GM04504 (cell line): Measurements from ENCODE around the gene GCNA.
A peak's percentile ranks its signal among the peaks of the same experiment; 100 is the strongest.
"Not testable (repeated sequence)": the region's sequence is repeated elsewhere in the genome, so short reads cannot be mapped to it uniquely, and the experiment has no call there.

Experiments
- DNase-seq: peaks from one replicate; pipeline ENCODE4 v3.0.0-alpha.2; 2012; ENCODE audit warnings: low read depth

The GCNA gene

DNA sequence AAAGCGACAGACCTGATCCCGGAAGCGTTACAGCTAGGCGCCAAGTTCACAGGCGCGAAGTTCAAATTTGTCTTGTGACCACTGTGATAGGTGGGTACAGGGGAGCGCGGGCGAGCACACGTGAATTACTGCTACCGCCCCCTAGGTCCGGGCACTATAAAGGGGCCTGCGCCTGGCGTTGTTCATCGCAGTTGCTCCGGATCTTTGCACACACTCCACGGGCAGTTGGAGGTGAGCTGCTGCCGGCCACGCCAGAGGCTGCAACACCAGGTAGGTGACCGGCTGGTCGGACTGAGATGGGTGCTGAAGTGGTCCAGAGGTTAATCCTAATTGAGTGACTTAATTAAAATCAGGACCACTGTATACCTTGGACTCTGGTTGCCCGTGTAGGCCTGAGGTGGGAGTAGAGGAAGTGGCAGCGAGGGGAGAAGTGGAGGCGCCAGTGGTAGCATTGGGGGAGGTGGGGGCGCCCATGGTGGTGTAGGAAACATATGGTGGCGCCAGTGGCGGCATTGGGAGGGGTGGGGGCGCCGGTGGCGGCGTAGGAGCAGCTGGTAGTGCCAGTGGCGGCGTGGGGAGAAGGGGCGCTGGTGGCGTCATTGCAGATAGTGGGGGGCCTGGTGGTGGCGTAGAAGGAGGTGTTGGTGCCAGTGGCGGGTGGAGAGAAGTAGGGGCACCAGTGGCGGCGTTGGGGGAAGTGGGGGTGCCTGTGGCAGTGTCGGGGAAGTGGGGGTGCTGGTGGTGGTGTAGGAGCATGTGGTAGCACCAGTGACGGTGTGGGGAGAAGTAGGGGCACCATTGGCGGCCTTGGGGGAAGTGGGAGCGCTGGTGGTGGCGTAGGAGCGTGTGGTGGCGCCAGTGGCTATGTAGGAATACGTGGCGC, at the start of gene GCNA:
Gene GCNA (plus strand): TSS at position 185 of the 883 bp plus-strand sequence. CDS start 2,385 bp downstream, outside the sequence.
- no peak for DNase-seq

DNA sequence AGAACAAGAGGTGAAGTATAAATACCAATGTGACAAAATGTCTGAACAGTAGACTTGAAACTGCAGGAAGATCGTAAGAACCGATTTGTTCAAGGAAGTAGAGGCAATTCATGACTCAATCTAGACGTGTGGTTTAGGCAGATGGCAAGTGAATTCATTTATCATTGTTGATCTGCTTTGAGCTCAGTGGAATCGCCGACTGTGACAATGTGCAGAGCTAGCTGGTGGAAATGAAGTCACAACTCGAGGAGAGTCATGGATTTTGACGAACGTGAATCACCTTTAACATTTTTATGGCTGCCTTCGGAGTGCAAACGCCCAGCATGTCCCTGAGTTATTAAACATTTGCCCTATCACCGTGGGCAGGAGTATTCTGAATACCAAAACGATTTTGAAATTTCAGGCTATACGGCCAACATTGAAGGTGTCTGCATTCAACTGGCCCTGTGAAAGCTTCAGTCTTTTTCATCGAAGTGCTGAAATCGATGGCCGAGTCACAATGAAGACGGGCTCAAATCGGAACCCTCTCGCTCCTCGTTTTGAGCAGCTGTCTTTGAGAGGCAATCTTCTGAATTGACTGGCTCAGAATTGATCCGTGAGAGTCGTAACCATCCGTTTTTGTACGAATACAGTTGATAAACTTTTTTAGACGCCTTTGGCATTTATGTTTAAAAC, 46.0 kb upstream of the GCNA start:
- DNase-seq: no peak

- DNase-seq: peak; percentile 90
Measured at GRCh38 chrX:71532753-71533425, 45.3 kb upstream of the GCNA start, which contains the start of gene OGT. Gene OGT (plus strand): TSS chrX:71533104. CDS start chrX:71533300, 196 bp downstream.

- DNase-seq: no peak
Measured at GRCh38 chrX:71533516-71533850, 44.8 kb upstream of the GCNA start.

DNA sequence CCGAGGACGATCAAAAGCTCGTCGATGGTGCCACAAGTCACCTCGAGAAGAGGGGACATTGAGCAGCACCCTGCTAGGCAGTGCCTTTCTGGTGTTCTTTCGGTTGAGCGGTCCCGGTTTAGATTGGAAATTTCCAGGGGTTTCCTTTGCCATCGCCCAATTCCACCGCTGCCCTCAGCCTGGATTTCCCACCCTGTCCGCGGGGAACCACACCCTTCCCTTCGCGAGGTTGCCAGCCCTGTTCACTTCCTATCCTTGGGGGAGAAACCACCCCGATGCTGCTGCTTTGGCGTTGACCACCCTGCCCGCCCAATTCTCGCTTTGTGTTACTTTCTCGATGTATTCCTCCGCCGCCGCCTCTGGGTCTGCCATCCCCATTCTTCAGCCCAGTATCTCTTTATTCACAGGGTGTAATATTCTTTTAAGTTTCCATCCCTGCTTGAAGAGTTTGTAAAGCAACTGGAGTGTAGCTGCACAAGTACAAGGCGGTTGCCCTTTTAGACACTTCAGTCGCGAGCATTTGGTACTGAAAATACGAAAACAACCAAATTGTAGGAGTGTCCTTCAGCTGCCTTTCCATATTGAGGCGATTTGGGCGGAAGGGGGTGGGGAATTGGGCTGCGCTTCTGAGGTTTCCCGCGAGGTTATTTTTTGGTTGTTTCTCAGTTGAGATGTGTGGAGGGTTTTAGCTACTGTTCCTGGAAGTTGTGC, 44.2 kb upstream of the GCNA start:
- no peak for DNase-seq

DNA sequence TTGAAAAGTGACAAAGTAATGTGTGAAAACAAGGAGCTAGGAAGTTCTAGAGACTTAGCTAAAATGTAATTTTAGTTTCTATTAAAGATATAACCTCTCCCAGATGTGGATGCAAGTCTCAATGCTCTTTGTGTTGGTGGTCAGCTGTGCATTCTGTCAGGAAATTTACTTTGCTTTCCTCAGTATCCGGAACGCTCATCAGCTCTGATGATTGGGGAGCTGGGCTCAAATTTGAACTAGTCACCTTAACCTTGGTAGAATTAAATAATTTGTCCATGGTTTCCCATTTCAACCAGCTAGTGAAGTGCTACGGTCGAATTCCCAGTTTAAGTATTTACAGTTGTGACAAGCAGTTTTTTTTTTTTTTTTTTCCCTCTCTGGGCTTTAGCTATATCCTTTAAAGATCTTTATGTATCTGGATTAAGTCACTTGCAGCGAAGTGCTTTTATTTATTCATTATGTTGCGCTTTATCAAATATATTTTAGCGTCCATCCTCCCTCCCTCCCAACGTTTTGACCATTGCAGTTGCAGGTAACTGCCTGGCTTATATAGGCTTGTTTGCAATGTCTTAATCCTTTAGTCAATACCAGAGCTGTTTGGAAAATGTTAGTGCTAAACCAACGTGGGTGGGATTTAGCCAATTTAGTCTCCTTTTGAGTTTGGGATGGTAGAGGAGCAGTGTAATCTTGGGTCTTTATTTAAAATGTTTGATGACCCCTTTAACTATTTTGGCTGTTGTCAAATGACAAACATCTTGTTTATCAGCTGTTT, 43.3 kb upstream of the GCNA start:
- DNase-seq: no peak

DNA sequence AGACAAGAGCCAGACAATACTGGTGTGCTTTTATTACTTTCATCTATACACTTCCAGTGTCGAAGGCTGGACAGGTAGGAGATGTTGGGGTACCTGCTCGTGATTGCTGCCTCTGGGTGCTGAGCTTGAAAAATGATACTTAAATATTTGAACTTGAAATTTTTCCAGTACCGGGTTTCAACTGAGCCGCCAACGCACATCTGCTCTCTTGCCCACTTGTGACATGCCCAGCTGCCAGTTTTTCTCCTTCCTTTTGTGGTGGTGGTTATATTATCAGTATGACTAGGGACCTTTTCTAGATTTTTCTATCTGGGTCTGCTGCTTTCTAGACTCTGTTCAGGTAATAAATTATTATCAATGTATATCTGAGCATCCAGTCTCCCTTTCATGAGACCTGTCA, 42.0 kb upstream of the GCNA start:
- no peak for DNase-seq

- DNase-seq: no peak
Measured at GRCh38 chrX:71537743-71538142, 40.5 kb upstream of the GCNA start.

GRCh38 chrX:71540801-71541200, 37.4 kb upstream of the GCNA start:
- no peak for DNase-seq

DNA sequence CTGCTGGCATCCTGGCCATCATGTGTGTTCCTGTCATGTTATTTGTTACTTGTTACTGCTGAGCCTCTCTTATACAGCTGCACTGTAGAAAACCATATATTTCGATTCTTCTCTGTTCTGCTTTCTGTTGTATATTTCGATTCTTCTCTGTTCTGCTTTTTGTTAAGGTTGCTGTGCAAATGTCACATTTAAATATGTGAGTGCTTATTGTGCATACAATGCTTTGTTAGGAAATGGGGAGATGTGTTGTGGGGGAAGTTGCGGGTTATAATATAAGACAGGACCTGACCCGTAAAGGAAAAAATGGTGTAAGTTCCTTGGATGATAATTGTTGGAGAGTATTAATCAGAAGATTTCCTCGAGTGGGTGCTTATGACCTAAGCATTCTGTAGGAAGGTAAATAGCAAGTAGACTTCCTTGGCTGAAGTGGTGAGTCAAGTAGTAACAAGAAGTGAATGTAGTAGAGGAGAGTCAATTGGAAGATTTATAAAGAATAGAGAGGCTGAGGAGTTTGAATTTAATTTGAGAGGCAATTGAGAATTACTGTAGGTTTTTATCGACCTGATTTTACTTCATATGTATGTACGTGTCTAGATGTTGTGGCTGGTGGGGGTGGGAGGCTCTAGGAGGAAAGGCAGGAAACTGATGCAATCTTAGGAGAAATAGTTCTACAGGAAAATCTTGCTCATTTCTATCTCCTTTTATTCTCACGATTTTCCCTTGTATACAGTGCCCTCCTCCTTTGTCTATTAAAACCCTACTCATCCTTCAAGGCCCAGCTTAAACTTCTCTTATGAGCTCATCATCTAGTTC, 36.8 kb upstream of the GCNA start:
- DNase-seq: no peak

DNA sequence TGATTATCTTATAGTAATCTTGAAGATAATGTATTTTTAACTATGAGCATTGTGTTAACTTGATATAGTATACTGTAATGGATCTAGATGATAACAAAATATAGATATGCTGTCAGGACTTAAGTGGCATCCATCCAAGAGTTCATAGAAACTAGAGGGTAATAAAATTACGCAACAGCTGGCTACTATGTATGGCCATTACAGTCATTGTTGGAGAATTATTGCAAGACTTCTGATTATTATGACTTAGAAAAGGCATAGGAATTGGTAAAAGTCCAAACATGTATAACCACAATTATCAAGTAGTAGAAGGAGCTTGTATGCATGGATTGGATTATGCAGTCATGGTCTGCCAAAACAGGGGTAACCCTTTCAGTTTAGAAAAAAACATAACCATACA, 35.8 kb upstream of the GCNA start:
- no peak for DNase-seq

GRCh38 chrX:71542825-71543224, 35.4 kb upstream of the GCNA start:
- no peak for DNase-seq

DNA sequence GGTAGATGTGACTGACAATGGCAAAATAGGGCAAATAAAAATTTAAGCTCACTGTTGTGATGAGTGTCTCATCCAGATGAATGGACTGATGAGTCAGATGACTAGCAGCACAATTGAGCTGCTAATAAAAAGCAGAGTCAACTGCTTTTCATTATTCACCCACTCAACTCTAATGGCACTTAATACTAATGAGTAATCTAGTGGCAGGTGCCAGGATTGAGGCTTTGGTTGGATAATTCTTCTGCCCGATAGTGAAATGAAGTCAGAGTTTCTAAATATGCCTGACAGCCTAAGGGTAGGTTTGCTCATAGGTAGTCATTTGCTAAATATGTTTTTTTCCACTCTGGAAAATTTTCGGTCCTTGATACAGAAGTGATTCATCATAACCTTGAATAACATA, 34.9 kb upstream of the GCNA start:
- no peak for DNase-seq

DNA sequence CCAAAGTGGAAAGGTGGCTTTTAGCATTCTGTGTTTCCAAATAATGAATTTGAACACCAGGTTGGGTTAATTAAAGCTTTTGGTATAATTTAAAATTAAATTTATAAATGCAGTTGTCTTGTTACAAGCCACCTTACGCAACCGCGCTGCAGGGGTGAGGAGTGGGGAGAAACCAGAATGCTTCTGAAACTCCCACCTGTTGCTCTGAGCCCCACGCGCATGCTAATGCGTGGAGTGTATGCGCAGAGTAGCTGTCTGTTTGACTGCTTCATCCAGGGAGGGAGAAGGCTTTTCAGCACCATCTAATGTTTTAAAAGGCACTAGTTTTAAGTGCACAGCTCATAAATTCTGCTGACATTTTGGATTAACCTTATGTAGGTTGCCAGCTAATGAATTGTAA, 32.9 kb upstream of the GCNA start:
- DNase-seq: no peak

- no peak for DNase-seq
Measured at GRCh38 chrX:71546879-71547278, 31.4 kb upstream of the GCNA start.

GRCh38 chrX:71547339-71547738, 30.9 kb upstream of the GCNA start:
- DNase-seq: no peak

GRCh38 chrX:71549986-71550385, 28.3 kb upstream of the GCNA start:
- no peak for DNase-seq

- DNase-seq: no peak
Measured at GRCh38 chrX:71550578-71550977, 27.7 kb upstream of the GCNA start.

GRCh38 chrX:71556036-71556435, 22.2 kb upstream of the GCNA start:
- no peak for DNase-seq

DNA sequence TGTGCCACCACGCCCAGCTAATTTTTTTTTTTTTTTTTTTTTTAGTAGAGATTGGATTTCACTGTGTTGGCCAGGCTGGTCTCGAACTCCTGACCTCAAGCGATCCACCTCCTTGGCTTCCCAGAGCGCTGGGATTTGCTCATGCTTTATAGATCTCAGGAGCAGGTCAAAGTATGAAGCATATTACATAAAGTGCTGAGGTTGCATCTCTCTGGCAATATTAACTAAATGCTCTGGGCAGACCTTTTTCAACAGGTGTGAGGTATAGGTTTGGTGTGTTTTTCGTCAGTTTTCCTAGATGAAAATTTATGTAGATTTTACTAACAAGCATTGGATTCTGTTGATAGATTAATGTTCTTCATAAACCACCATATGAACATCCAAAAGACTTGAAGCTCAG, 19.3 kb upstream of the GCNA start:
- no peak for DNase-seq

DNA sequence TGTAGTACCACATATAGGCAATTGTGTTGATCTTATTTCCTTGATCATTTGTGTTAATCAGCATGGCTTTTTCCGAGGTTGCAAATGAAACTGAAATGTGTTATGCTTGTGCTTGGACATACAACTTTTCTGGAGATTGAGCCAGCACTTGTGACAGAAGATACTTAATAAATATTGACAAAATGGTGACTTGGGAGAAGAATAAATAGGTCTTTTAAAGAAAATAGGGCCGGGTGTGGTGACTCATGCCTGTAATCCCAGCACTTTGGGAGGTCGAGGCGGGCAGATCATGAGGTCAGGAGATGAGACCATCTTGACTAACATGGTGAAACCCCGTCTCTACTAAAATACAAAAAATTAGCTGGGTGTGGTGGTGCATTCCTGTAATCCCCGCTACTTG, 18.5 kb upstream of the GCNA start:
- not testable (repeated sequence) for DNase-seq
